Measurements from ENCODE around the gene SPARCL1. TPM values are rescaled to one million over a fixed set of nuclear protein-coding genes. Genes with fewer than 3 reads are reported as not detected.

SPARCL1 gene
- total and polyA plus RNA-seq, 2 of the 13 experiments (the other 11 are each of a cell fraction or from before 2014, with no cell fraction given) = 0.04 TPM; not detected in 1

GRCh38 chr4:87476934-87477333, 52.2 kb downstream of the SPARCL1 start (continued):
- TF ChIP-seq RXRA (CRISPR knock-in tag; IDR thresholded peaks at IDR 0.05) (no peak), ETV5 (CRISPR knock-in tag; IDR thresholded peaks at IDR 0.05; ENCODE audit: borderline replicate concordance) (no peak), HIC2 (CRISPR knock-in tag; IDR thresholded peaks at IDR 0.05; ENCODE audit: low read depth) (no peak), ATF6 (CRISPR knock-in tag; conservative IDR thresholded peaks at IDR 0.05) (no peak), ZNF253 (CRISPR knock-in tag; IDR thresholded peaks at IDR 0.05; ENCODE audit: borderline replicate concordance) (no peak)
- TF ChIP-seq, protein P1, sequence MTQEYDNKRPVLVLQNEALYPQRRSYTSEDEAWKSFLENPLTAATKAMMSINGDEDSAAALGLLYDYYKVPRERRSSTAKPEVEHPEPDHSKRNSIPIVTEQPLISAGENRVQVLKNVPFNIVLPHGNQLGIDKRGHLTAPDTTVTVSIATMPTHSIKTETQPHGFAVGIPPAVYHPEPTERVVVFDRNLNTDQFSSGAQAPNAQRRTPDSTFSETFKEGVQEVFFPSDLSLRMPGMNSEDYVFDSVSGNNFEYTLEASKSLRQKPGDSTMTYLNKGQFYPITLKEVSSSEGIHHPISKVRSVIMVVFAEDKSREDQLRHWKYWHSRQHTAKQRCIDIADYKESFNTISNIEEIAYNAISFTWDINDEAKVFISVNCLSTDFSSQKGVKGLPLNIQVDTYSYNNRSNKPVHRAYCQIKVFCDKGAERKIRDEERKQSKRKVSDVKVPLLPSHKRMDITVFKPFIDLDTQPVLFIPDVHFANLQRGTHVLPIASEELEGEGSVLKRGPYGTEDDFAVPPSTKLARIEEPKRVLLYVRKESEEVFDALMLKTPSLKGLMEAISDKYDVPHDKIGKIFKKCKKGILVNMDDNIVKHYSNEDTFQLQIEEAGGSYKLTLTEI (CRISPR knock-in tag; conservative IDR thresholded peaks at IDR 0.05) = no peak

GRCh38 chr4:87469390-87469789, 59.8 kb downstream of the SPARCL1 start:
- ChIA-PET POLR2A (no interaction called here), CTCF (ENCODE audit: low intra/inter-chr PET ratio, low total read pairs) (no interaction called here)
- Histone ChIP-seq H2AFZ (ENCODE audit: low read length) (no peak overlapping the region), H3K36me3 (replicated peaks in 1 of 2; ENCODE audit: control insufficient read depth in 1 of 2, insufficient read depth in 2 of 2, low read length in 2 of 2) (no peaks in the 10 kb centered on the region), H3K27me3 (ENCODE audit: control insufficient read depth in 1 of 2, insufficient read depth in 2 of 2, low read length in 2 of 2) (no peaks in the 10 kb centered on the region), H3K9ac (ENCODE audit: insufficient read depth, low read depth, low read length) (no peak overlapping the region), H3K79me2 (ENCODE audit: insufficient read depth, low read length) (no peaks in the 10 kb centered on the region), H4K20me1 (ENCODE audit: insufficient read depth, low read length) (no peaks in the 10 kb centered on the region), H3K27ac (ENCODE audit: extremely low read length, insufficient read depth, low read length) (no peak overlapping the region), H3K4me3 (replicated peaks in 1 of 3; ENCODE audit: insufficient read depth in 1 of 3, low read depth in 2 of 3, low read length in 3 of 3) (no peak overlapping the region), H3K4me1 (ENCODE audit: insufficient read depth, low read length) (no peaks in the 10 kb centered on the region), H3K4me2 (ENCODE audit: low read depth, low read length) (no peak overlapping the region), H3K9me3 (ENCODE audit: low read length) (no peaks in the 10 kb centered on the region)
- intact Hi-C loops (cut with micrococcal nuclease; ENCODE audit: unreplicated experiment) = loop anchor here (5.0 kb wide), 2 partner anchors 47 to 117 kb away; partner anchors contain the start of gene NUDT9
- DNase-seq (ENCODE audit: low spot score) (no peak), ATAC-seq (no peak), FAIRE-seq (no peak)
- in situ Hi-C loops (cut with HindIII; ENCODE audit: extremely low pct_ligation_motif_present, low pct_unique_long_range_greater_than_20kb) = loop anchor here (5.0 to 25.0 kb wide), 3 partner anchors 95 to 332 kb away; no protein-coding TSS in a partner anchor
- 72% methylated on average over 6 of the region's 6 CpGs for WGBS (ENCODE audit: low lambda C conversion rate)
- BruUV-seq (replicated peaks) = no TSS peak
- TF ChIP-seq ZNF281 (CRISPR knock-in tag; IDR thresholded peaks at IDR 0.05; ENCODE audit: borderline replicate concordance) = no peak
- no peak for TF ChIP-seq NCOA5 (CRISPR knock-in tag; IDR thresholded peaks at IDR 0.05)
- no peak for TF ChIP-seq ZNF12 (CRISPR knock-in tag; IDR thresholded peaks at IDR 0.05)
- TF ChIP-seq HES4 (CRISPR knock-in tag; IDR thresholded peaks at IDR 0.05; ENCODE audit: borderline replicate concordance) = no peak
- TF ChIP-seq ZNF878 (CRISPR knock-in tag; IDR thresholded peaks at IDR 0.05) = no peak
- TF ChIP-seq AGO1 (IDR thresholded peaks at IDR 0.05; ENCODE audit: low read depth, low read length, poor library complexity, severe bottlenecking) = no peak
- no peak for TF ChIP-seq ZNF570 (CRISPR knock-in tag; IDR thresholded peaks at IDR 0.05; ENCODE audit: borderline replicate concordance)
- no peak for TF ChIP-seq EEA1 (CRISPR knock-in tag; IDR thresholded peaks at IDR 0.05; ENCODE audit: borderline replicate concordance)
- no peak for TF ChIP-seq ZNF713 (CRISPR knock-in tag; IDR thresholded peaks at IDR 0.05)
